Stimulated activated memory B cell treated with anti-CD40 and anti-IgM and Interleukin-4, amounts not matched to agents 10 μg/mL and 1 μg/mL and 100 μg/mL, for 72 hours (primary cell): ENCODE measurements around the gene HYDIN.
"Not testable (repeated sequence)": the region's sequence is repeated elsewhere in the genome, so short reads cannot be mapped to it uniquely, and the experiment has no call there.

Experiments used
- ATAC-seq: fragments of 150-1000 bp; cut with Tn5 transposase; 2 replicates; pipeline ENCODE4 v1.10.0; 2021
- H3K27ac Mint-ChIP-seq: one replicate; pipeline ENCODE4 v1.8.0; 2022; ENCODE audit warnings: mild to moderate bottlenecking, mixed read lengths
- H3K27me3 Mint-ChIP-seq: one replicate; pipeline ENCODE4 v1.8.0; 2022; ENCODE audit warnings: mixed read lengths
- H3K36me3 Mint-ChIP-seq: one replicate; pipeline ENCODE4 v1.8.0; 2022; ENCODE audit warnings: mixed read lengths
- H3K4me1 Mint-ChIP-seq: one replicate; pipeline ENCODE4 v1.8.0; 2022; ENCODE audit warnings: mixed read lengths
- H3K4me3 Mint-ChIP-seq: one replicate; pipeline ENCODE4 v1.8.0; 2022; ENCODE audit warnings: mild to moderate bottlenecking, moderate library complexity, mixed read lengths
- H3K9me3 Mint-ChIP-seq: one replicate; pipeline ENCODE4 v1.8.0; 2022; ENCODE audit warnings: mixed read lengths

The HYDIN gene

DNA sequence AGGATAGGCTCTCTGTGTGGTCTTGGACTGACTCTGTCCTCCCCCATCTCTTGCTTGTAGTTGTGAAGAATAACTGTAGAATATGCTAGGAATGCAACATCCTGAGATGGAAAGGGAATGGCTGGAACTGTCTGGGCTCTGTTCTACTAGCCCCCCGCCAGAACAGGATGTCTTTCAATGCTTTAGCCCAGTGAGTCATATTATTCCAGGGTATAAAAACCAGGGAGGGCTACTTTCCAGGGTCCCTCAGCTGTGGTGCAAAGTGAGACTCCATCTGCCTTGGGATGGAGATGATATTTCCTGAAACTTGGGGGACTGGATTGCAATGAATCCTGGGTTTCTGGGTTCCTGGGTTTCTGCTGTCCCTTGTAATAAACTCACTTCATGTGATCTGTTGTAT is 32.1 kb downstream of the HYDIN start:
- no peak overlapping the region for H3K27ac Mint-ChIP-seq
- H3K4me3 Mint-ChIP-seq, result no peak overlapping the region
- no peak for ATAC-seq
- H3K9me3 Mint-ChIP-seq, result peaks cover 15% of the 10 kb centered on the region
- peaks cover 20% of the 10 kb centered on the region for H3K27me3 Mint-ChIP-seq
- H3K36me3 Mint-ChIP-seq, result no peaks in the 10 kb centered on the region
- H3K4me1 Mint-ChIP-seq, result no peaks in the 10 kb centered on the region

DNA sequence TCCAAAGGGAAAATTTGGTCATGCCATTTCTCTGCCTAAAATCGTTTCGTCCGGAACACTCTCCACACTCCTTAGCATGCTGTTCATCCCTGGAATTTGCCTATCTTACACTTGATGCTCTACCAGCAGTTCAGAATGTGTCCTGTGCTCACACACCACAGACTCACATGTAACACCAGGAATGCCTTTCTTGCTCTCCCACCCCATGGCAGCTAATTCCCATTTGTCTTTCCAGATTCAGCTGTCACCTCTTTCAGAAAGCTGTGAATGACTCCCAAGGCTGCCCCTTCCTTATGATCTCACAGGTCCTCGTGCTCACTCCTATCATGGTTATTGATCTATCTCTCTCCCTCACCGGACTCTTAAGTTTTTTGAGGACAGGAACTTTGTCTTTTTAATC is 38.1 kb downstream of the HYDIN start:
- H3K9me3 Mint-ChIP-seq, result peaks cover 3% of the 10 kb centered on the region
- no peaks in the 10 kb centered on the region for H3K36me3 Mint-ChIP-seq
- no peak overlapping the region for H3K27ac Mint-ChIP-seq
- H3K4me1 Mint-ChIP-seq, result no peaks in the 10 kb centered on the region
- peaks cover 7% of the 10 kb centered on the region for H3K27me3 Mint-ChIP-seq
- H3K4me3 Mint-ChIP-seq, result no peak overlapping the region
- ATAC-seq, result no peak

DNA sequence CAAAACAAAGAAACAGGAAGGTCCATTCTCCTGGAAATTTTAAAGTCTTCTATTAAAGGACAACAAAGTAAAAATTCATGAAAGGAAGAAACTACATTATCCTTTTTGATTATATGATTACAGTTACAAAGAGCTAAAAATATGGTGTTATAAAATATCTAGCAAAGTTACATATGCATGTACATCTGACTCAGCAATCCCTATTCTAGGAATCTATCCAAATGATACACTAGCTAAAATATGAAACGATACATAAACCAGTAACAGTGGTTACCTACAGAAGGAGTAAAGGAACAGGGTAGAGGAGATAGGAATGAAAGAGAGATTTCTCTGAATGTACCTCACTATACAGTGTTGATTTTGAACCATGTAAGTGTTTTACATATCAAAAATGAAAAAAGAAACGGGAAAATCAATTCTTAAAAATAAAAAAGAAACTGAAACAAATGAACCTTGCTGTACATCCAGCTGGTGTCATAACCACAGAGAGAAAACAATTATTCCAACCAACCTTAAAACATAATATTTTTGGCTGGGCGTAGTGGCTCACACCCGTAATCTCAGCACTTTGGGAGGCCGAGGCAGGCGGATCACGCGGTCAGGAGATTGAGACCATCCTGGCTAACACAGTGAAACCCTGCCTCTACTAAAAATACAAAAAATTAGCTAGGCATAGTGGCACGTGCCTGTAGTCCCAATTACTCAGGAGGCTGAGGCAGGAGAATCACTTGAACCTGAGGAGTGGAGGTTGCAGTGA is 41.4 kb downstream of the HYDIN start:
- Mint-ChIP-seq H3K36me3 (no peaks in the 10 kb centered on the region), H3K9me3 (peaks cover 4% of the 10 kb centered on the region), H3K4me3 (no peak overlapping the region), H3K27ac (no peak overlapping the region), H3K4me1 (no peaks in the 10 kb centered on the region), H3K27me3 (peaks cover 11% of the 10 kb centered on the region)
- ATAC-seq, result no peak

DNA sequence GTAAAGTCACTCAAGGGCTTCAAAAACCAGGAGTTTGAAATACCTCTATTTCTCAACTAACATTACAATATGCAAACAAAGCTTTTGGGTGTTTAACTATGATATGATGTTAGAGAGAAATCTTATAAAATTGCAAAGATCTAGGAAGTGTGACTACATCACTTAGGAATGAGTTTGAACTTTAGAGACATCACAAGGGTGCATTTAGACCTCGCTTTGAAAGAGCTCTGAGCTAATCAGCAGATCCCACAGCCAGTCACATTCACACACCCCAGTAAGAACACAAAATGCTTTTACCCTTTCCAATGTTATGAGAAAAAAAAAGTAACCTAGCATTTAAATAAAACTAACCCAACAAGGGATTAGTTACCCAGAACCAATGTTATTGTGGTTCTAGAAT is 45.2 kb downstream of the HYDIN start:
- ATAC-seq, result no peak
- H3K9me3 Mint-ChIP-seq, result peaks cover 16% of the 10 kb centered on the region

DNA sequence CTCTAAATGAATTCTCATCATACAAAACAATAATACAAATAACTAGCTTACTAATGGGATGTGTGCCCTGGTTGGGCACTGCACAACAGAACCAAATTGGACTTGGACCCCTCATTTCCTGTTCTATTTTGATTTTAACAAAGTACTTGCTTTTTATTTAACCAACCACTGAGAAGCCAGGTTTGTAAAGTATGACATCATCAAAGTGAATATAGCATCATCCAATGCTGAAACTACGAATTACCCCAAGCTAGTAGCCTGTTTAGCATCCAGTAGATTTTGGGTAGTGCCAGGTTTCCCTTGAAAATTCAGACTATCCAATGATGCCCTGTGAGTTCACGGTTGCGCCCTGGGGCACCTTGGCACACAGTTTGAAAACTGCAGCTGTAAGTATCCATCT is 51.0 kb downstream of the HYDIN start:
- no peak for ATAC-seq
- H3K9me3 Mint-ChIP-seq, result peaks cover 17% of the 10 kb centered on the region
- no peak overlapping the region for H3K27ac Mint-ChIP-seq
- no peaks in the 10 kb centered on the region for H3K36me3 Mint-ChIP-seq
- H3K4me1 Mint-ChIP-seq, result no peaks in the 10 kb centered on the region
- peaks cover 42% of the 10 kb centered on the region for H3K27me3 Mint-ChIP-seq
- no peak overlapping the region for H3K4me3 Mint-ChIP-seq

More for the DNA sequence above, 45.2 kb downstream of the HYDIN start:
- Mint-ChIP-seq H3K4me1 (no peaks in the 10 kb centered on the region), H3K4me3 (no peak overlapping the region), H3K36me3 (no peaks in the 10 kb centered on the region), H3K27me3 (peaks cover 35% of the 10 kb centered on the region), H3K27ac (no peak overlapping the region)

DNA sequence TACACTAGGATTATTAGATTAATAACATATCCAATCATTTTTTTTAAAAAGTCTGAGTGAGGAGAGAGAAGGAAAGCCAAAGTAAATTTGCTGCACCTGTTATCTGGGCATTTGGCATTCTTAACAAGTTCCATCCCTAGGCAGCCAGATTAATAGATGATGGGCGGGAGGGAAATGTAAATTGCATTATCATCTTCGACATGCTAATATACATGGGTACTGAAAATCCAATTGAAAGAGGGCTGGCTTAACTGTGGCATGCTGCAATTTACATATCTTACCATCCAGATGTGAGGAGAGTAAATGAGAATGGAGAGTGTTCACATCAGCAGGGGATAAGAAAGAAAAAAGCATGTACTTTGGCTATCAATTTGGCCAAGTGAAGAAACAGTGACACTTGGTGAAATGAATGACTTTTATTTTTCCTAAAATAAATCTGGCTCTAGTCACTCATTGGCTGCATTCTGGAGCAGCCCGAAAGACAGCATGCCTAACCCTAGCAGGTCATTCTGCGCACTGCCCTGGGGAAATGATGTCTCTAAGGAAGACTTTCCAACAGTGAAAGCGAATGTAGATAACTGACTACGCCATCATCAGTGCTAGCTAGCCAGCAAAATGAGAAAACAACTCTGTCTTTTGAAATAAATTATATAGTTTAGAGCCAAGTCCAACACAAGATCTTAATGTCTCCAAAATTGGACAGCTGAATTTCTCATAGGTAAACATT is 57.9 kb downstream of the HYDIN start:
- ATAC-seq, result no peak
- Mint-ChIP-seq H3K27ac (no peak overlapping the region), H3K4me3 (no peak overlapping the region), H3K4me1 (no peaks in the 10 kb centered on the region), H3K36me3 (no peaks in the 10 kb centered on the region), H3K27me3 (peaks cover 13% of the 10 kb centered on the region), H3K9me3 (peaks cover 5% of the 10 kb centered on the region)

DNA sequence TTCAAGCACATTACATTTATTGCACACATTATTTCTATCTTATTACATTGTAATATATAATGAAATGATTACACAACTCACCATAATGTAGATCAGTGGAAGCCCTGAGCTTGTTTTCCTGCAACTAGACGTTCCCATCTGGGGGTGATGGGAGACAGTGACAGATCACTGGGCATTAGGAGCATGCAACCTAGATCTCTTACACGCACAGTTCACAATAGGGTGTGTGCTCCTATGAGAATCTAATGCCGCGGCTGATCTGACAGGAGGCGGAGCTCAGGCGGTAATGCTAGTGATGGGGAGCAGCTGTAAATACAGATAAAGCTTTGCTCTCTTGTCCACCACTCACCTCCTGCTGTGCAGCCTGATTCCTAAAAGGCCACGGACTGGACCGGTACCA is 69.5 kb downstream of the HYDIN start:
- H3K27ac Mint-ChIP-seq, H3K36me3 Mint-ChIP-seq, H3K4me3 Mint-ChIP-seq, H3K9me3 Mint-ChIP-seq, H3K4me1 Mint-ChIP-seq, ATAC-seq: not testable (repeated sequence)
- H3K27me3 Mint-ChIP-seq, result peaks cover 11% of the 10 kb centered on the region

DNA sequence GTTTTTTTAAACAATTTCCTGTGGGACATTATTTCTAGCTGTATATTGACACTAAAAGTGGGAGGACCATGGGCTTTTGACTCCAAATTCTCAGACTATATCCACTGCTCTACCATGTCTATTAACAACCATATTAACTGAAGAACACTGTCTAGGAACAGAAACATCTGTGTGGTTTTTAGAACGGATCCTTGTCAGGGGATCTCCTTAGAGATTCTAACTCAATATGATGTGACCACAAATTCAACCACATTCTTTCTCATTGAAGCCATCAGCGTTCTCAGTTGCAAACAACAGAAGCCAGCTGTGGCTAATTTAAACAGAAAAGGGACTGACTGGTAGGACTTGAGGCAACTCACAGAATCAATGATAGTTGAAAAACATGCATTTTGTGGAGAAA is 73.2 kb downstream of the HYDIN start:
- H3K27me3 Mint-ChIP-seq, H3K4me3 Mint-ChIP-seq, H3K27ac Mint-ChIP-seq, H3K36me3 Mint-ChIP-seq, ATAC-seq, H3K4me1 Mint-ChIP-seq, H3K9me3 Mint-ChIP-seq: not testable (repeated sequence)

DNA sequence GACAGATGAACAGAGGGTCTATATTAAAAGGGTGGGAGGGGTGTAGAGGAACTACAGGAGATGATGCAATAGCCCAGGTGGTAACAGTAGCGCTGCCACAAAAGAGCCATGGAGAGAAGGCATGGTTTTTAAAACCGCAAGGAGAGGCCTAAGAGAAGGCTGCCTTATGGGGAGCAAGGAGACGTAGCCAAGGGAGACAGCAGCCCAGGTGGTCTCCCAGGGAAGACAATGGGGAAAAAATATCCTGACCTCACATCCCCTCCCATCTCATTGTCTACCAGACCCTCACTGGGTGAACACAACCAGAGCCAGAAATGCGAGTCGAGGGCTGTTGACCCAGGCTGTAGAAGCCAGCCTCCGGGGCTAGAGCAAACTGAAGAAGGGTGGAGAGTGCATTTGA is 77.2 kb downstream of the HYDIN start:
- H3K27ac Mint-ChIP-seq, H3K4me1 Mint-ChIP-seq, H3K27me3 Mint-ChIP-seq, H3K4me3 Mint-ChIP-seq, H3K9me3 Mint-ChIP-seq, ATAC-seq, H3K36me3 Mint-ChIP-seq: not testable (repeated sequence)

DNA sequence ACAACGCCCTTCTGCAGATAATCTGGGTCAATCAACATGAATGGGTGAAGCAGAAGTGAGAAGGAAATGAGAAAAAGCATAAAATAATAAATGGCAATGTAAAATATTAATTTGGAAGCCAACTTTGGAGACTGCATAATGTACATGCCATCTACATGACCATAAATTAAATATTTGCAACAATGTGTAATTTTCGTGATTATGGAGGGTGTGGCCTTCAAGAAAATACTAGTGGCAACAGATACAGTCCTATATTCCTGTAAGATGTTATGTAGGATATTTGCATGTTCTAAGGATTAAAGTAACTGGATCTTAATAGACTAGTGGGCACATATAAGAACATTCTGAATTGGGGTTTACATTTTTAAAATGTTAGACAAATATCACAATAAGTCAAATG is 78.9 kb downstream of the HYDIN start:
- H3K36me3 Mint-ChIP-seq, H3K27ac Mint-ChIP-seq, H3K9me3 Mint-ChIP-seq, H3K4me1 Mint-ChIP-seq, H3K27me3 Mint-ChIP-seq, ATAC-seq, H3K4me3 Mint-ChIP-seq: not testable (repeated sequence)

DNA sequence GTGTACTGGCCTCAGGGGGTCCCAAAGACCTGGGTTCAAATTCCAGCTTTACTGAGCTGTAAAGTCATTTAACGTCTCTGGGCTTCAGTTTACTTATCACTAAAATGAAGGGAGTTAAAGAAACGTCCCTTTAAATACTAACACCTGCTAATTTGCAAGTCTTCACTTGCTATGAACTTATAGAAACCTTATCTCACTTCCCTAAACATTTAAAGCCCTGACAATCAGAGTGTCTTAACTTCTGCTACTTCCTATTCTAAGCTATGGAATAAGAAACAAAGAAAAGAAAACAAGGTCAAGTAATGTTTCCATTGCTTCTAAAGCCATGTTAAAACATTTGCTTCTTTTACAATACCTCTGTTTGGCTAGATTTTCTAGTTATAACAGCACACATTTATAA is 87.3 kb downstream of the HYDIN start:
- ATAC-seq, H3K9me3 Mint-ChIP-seq, H3K27ac Mint-ChIP-seq, H3K27me3 Mint-ChIP-seq, H3K4me3 Mint-ChIP-seq, H3K4me1 Mint-ChIP-seq, H3K36me3 Mint-ChIP-seq: not testable (repeated sequence)

DNA sequence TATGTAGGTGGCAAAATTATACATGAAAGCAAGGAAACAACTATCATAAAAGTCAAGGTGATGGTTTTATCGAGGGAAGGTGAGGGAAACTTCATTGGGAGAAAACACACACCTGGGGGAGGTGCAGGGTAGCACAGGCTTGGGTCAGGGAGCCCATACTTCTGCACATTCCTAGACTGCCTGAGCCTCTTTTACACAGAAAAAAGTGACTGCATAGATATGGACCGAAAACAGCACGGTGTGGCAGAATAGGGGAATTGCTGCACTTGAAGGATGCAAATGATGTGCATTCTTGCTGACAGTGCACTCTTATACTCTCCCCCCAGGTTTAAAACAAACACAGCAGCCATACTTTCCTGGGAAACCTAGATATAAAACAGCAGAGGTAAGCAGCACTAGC is 120.0 kb downstream of the HYDIN start:
- H3K36me3 Mint-ChIP-seq, H3K9me3 Mint-ChIP-seq, ATAC-seq, H3K4me3 Mint-ChIP-seq, H3K4me1 Mint-ChIP-seq, H3K27me3 Mint-ChIP-seq, H3K27ac Mint-ChIP-seq: not testable (repeated sequence)

DNA sequence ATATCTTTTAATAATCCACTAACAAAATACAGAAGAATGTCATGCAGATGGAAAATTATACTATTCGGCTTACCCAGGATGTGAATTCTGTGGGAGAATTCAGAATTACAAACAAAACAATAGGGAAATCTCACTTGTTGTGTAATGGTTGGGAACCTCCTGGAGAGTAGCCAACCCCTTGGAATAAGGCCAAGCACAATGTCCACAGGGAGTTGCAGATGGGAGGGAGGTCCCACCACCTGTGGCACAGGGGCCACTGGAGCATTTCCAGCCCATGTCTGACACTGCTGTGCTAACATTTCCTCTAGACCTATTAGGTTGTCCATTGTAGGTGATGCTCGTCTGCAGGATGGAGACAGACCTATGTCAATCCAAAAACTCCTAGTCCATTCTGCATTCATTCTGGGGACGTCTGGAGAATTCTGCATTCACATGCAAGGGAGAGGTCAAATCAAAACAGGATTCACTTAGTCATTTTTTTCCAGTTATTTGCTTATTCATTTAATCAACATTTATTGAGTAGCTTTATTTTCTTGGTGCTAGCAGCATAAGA is 120.8 kb downstream of the HYDIN start:
- not testable (repeated sequence) for H3K36me3 Mint-ChIP-seq, ATAC-seq, H3K4me3 Mint-ChIP-seq, H3K9me3 Mint-ChIP-seq, H3K4me1 Mint-ChIP-seq, H3K27ac Mint-ChIP-seq, H3K27me3 Mint-ChIP-seq

DNA sequence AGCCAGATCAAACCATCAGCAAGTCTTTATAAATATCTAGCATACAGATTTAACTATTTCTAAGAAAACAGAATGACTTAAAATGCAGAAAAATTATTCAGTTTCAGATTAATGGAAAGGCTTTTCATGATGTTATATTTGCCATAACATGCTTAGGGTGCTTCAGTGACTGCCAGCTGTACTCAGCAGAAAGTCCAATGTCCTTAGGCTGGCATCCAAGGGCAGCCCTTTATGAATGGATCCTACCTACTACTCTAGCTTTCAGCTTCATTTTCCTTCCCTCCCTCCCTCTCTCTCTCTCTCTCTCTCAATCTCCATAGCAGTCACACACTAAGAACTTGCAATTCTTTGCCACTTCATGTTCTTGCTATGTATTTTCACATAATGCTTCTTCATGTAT is 124.6 kb downstream of the HYDIN start:
- H3K9me3 Mint-ChIP-seq, H3K36me3 Mint-ChIP-seq, H3K27me3 Mint-ChIP-seq, H3K27ac Mint-ChIP-seq, H3K4me3 Mint-ChIP-seq, H3K4me1 Mint-ChIP-seq, ATAC-seq: not testable (repeated sequence)

DNA sequence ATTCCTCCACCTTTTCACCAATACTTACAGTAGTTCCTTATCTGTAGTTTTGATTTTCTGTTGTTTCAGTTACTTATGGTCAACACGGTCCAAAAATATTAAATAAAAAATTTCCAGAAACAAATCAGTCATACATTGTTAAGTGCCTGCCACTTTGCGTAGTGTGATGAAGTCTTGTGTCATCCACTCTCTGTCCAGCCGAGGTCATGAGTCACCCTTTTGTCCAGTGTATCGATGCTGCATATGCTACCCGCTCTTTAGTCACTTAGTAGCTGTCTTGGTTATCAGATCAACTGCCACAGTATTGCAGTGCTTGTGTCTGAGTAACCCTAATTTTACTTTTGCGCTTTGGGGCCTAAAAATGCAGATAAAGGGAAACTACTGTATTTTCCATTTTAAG is 146.9 kb downstream of the HYDIN start:
- not testable (repeated sequence) for ATAC-seq, H3K27me3 Mint-ChIP-seq, H3K9me3 Mint-ChIP-seq, H3K4me3 Mint-ChIP-seq, H3K27ac Mint-ChIP-seq, H3K4me1 Mint-ChIP-seq, H3K36me3 Mint-ChIP-seq

DNA sequence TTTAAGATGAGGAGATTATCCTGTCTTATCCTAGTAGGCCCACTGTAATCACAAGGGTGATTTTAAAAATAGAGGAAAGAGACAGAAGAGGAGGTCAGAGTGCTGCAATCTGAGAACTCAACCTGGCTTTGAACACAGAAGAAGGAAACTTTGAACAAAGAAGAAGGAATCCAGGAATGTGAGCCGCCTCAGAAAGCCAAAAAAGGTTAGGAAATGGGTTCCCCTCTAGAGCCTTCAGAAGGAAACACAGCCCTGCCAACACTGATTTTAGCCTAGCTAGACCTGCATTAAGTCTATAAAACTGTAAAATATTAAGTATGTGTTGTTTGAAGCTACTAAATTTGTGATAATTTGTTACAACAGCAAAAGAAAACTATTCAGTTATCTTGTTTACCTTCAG is 149.7 kb downstream of the HYDIN start:
- H3K27me3 Mint-ChIP-seq, H3K4me3 Mint-ChIP-seq, H3K9me3 Mint-ChIP-seq, H3K4me1 Mint-ChIP-seq, H3K36me3 Mint-ChIP-seq, H3K27ac Mint-ChIP-seq, ATAC-seq: not testable (repeated sequence)
